ENCODE data around the gene GYG2.

Gene GYG2

GRCh38 chrX:2855761-2856160 is 27.0 kb downstream of the GYG2 start:
- Histone ChIP-seq H3K4me1 (ENCODE audit: insufficient read depth, insufficient read length) (no peaks in the 10 kb centered on the region), H3K9me3 (ENCODE audit: insufficient read depth, low read length) (peaks cover 6% of the 10 kb centered on the region; the same call in 1 of the 2 replicates), H3K36me3 (ENCODE audit: insufficient read depth, insufficient read length, low read length) (peaks cover 53% of the 10 kb centered on the region), H3K4me3 (ENCODE audit: insufficient read length, low read depth) (no peak overlapping the region), H3K9ac (ENCODE audit: insufficient read length, low read depth) (no peak overlapping the region), H3K27me3 (ENCODE audit: insufficient read depth, insufficient read length) (no peaks in the 10 kb centered on the region)
- no peak for DNase-seq (ENCODE audit: low read depth, low spot score)
- no peak for TF ChIP-seq SUZ12 (IDR thresholded peaks at IDR 0.05; ENCODE audit: extremely low read depth, insufficient read depth, insufficient read length)
- no peak for TF ChIP-seq ZNF274 (IDR thresholded peaks at IDR 0.05; ENCODE audit: low read depth, low read length)
- TF ChIP-seq YY1 (IDR thresholded peaks at IDR 0.05; ENCODE audit: insufficient read depth, insufficient read length), result no peak

GRCh38 chrX:2857566-2857965 is 28.8 kb downstream of the GYG2 start:
- no peaks in the 10 kb centered on the region for H3K27me3 ChIP-seq (ENCODE audit: insufficient read depth, insufficient read length)
- H3K9ac ChIP-seq (ENCODE audit: insufficient read length, low read depth), result no peak overlapping the region
- H3K4me3 ChIP-seq (ENCODE audit: insufficient read length, low read depth), result no peak overlapping the region
- H3K9me3 ChIP-seq (ENCODE audit: insufficient read depth, low read length), result 0 out of 2 replicates have a peak, but pooled peaks cover under 1% of the 10 kb centered on the region
- no peak for TF ChIP-seq SUZ12 (IDR thresholded peaks at IDR 0.05; ENCODE audit: extremely low read depth, insufficient read depth, insufficient read length)
- no peak for TF ChIP-seq ZNF274 (IDR thresholded peaks at IDR 0.05; ENCODE audit: low read depth, low read length)
- TF ChIP-seq YY1 (IDR thresholded peaks at IDR 0.05; ENCODE audit: insufficient read depth, insufficient read length), result no peak
- no peak for DNase-seq (ENCODE audit: low read depth, low spot score)
- peaks cover 68% of the 10 kb centered on the region for H3K36me3 ChIP-seq (ENCODE audit: insufficient read depth, insufficient read length, low read length)
- no peaks in the 10 kb centered on the region for H3K4me1 ChIP-seq (ENCODE audit: insufficient read depth, insufficient read length)

GRCh38 chrX:2859197-2859797 is 30.6 kb downstream of the GYG2 start:
- Histone ChIP-seq H3K4me1 (ENCODE audit: insufficient read depth, insufficient read length) (no peaks in the 10 kb centered on the region), H3K4me3 (ENCODE audit: insufficient read length, low read depth) (no peak overlapping the region), H3K9me3 (ENCODE audit: insufficient read depth, low read length) (no peaks in the 10 kb centered on the region), H3K9ac (ENCODE audit: insufficient read length, low read depth) (no peak overlapping the region), H3K27me3 (ENCODE audit: insufficient read depth, insufficient read length) (no peaks in the 10 kb centered on the region), H3K36me3 (ENCODE audit: insufficient read depth, insufficient read length, low read length) (peaks cover 64% of the 10 kb centered on the region)
- TF ChIP-seq SUZ12 (IDR thresholded peaks at IDR 0.05; ENCODE audit: extremely low read depth, insufficient read depth, insufficient read length), result no peak
- TF ChIP-seq ZNF274 (IDR thresholded peaks at IDR 0.05; ENCODE audit: low read depth, low read length), result no peak
- no peak for TF ChIP-seq YY1 (IDR thresholded peaks at IDR 0.05; ENCODE audit: insufficient read depth, insufficient read length)
- no peak for DNase-seq (ENCODE audit: low read depth, low spot score)

GRCh38 chrX:2862404-2862803 is 33.7 kb downstream of the GYG2 start:
- Histone ChIP-seq H3K9me3 (ENCODE audit: insufficient read depth, low read length) (no peaks in the 10 kb centered on the region), H3K9ac (ENCODE audit: insufficient read length, low read depth) (no peak overlapping the region), H3K4me1 (ENCODE audit: insufficient read depth, insufficient read length) (no peaks in the 10 kb centered on the region), H3K4me3 (ENCODE audit: insufficient read length, low read depth) (no peak overlapping the region), H3K36me3 (ENCODE audit: insufficient read depth, insufficient read length, low read length) (peaks cover 58% of the 10 kb centered on the region), H3K27me3 (ENCODE audit: insufficient read depth, insufficient read length) (no peaks in the 10 kb centered on the region)
- no peak for TF ChIP-seq YY1 (IDR thresholded peaks at IDR 0.05; ENCODE audit: insufficient read depth, insufficient read length)
- no peak for TF ChIP-seq ZNF274 (IDR thresholded peaks at IDR 0.05; ENCODE audit: low read depth, low read length)
- no peak for TF ChIP-seq SUZ12 (IDR thresholded peaks at IDR 0.05; ENCODE audit: extremely low read depth, insufficient read depth, insufficient read length)
- DNase-seq (ENCODE audit: low read depth, low spot score), result no peak

- peak; percentile 32 for DNase-seq (ENCODE audit: low read depth, low spot score)
Measured at GRCh38 chrX:2863646-2864045, 34.9 kb downstream of the GYG2 start.

GRCh38 chrX:2867206-2867605 is 38.5 kb downstream of the GYG2 start:
- Histone ChIP-seq H3K4me1 (ENCODE audit: insufficient read depth, insufficient read length) (no peaks in the 10 kb centered on the region), H3K36me3 (ENCODE audit: insufficient read depth, insufficient read length, low read length) (peaks cover 33% of the 10 kb centered on the region), H3K4me3 (ENCODE audit: insufficient read length, low read depth) (no peak overlapping the region), H3K27me3 (ENCODE audit: insufficient read depth, insufficient read length) (no peaks in the 10 kb centered on the region), H3K9ac (ENCODE audit: insufficient read length, low read depth) (no peak overlapping the region), H3K9me3 (ENCODE audit: insufficient read depth, low read length) (no peaks in the 10 kb centered on the region)
- TF ChIP-seq SUZ12 (IDR thresholded peaks at IDR 0.05; ENCODE audit: extremely low read depth, insufficient read depth, insufficient read length), result no peak
- no peak for TF ChIP-seq YY1 (IDR thresholded peaks at IDR 0.05; ENCODE audit: insufficient read depth, insufficient read length)
- TF ChIP-seq ZNF274 (IDR thresholded peaks at IDR 0.05; ENCODE audit: low read depth, low read length), result no peak
- DNase-seq (ENCODE audit: low read depth, low spot score), result no peak

More at GRCh38 chrX:2863646-2864045, 34.9 kb downstream of the GYG2 start:
- H3K9me3 ChIP-seq (ENCODE audit: insufficient read depth, low read length), result no peaks in the 10 kb centered on the region
- H3K27me3 ChIP-seq (ENCODE audit: insufficient read depth, insufficient read length), result no peaks in the 10 kb centered on the region
- H3K4me3 ChIP-seq (ENCODE audit: insufficient read length, low read depth), result no peak overlapping the region
- H3K9ac ChIP-seq (ENCODE audit: insufficient read length, low read depth), result no peak overlapping the region
- TF ChIP-seq ZNF274 (IDR thresholded peaks at IDR 0.05; ENCODE audit: low read depth, low read length), result no peak
- no peak for TF ChIP-seq YY1 (IDR thresholded peaks at IDR 0.05; ENCODE audit: insufficient read depth, insufficient read length)
- TF ChIP-seq SUZ12 (IDR thresholded peaks at IDR 0.05; ENCODE audit: extremely low read depth, insufficient read depth, insufficient read length), result no peak
- H3K4me1 ChIP-seq (ENCODE audit: insufficient read depth, insufficient read length), result no peaks in the 10 kb centered on the region
- peaks cover 53% of the 10 kb centered on the region for H3K36me3 ChIP-seq (ENCODE audit: insufficient read depth, insufficient read length, low read length)

- H3K4me1 ChIP-seq (ENCODE audit: insufficient read depth, insufficient read length), result no peaks in the 10 kb centered on the region
- peaks cover 13% of the 10 kb centered on the region for H3K9me3 ChIP-seq (ENCODE audit: insufficient read depth, low read length)
- H3K9ac ChIP-seq (ENCODE audit: insufficient read length, low read depth), result no peak overlapping the region
- peaks cover 27% of the 10 kb centered on the region for H3K36me3 ChIP-seq (ENCODE audit: insufficient read depth, insufficient read length, low read length)
- H3K4me3 ChIP-seq (ENCODE audit: insufficient read length, low read depth), result no peak overlapping the region
- no peak for DNase-seq (ENCODE audit: low read depth, low spot score)
- H3K27me3 ChIP-seq (ENCODE audit: insufficient read depth, insufficient read length), result no peaks in the 10 kb centered on the region
- TF ChIP-seq SUZ12 (IDR thresholded peaks at IDR 0.05; ENCODE audit: extremely low read depth, insufficient read depth, insufficient read length) (no peak), YY1 (IDR thresholded peaks at IDR 0.05; ENCODE audit: insufficient read depth, insufficient read length) (no peak)
Measured at GRCh38 chrX:2870650-2871049, 41.9 kb downstream of the GYG2 start.

All from NT2/D1 (cell line).